CD14-positive monocyte (primary cell): ENCODE measurements around the gene SZRD1. TPM values are rescaled to one million over a fixed set of nuclear protein-coding genes. Genes with fewer than 3 reads are reported as not detected.

Source experiments
- DNase-seq, 3 donors: peaks; one replicate each; pipeline ENCODE4 v3.0.0-alpha.2; 2011 to 2022
- H2AFZ ChIP-seq: 2 replicates; pipeline ENCODE4 v1.6.0; 2012; ENCODE audit warnings: mild to moderate bottlenecking, low read depth, low read length, inconsistent platforms; ENCODE audit not compliant: insufficient read depth, poor library complexity, severe bottlenecking
- H3K27ac ChIP-seq, 2 donors: 1 replicate in 1 of 2; 2 replicates in 1 of 2; pipeline ENCODE4 v1.5.1; 2012 to 2013; ENCODE audit warnings: low read length in 2 of 2, control low read depth in 1 of 2, inconsistent platforms in 1 of 2, low read depth in 1 of 2, mild to moderate bottlenecking in 1 of 2
- H3K27me3 ChIP-seq, 2 donors: one replicate each; pipeline versions ENCODE4 v1.6.0 to v1.6.1; 2011 to 2013; ENCODE audit warnings: low read length in 2 of 2; ENCODE audit not compliant: control insufficient read depth in 2 of 2, insufficient read depth in 2 of 2
- H3K36me3 ChIP-seq, 2 donors: replicated peaks in 1 of 2; 1 replicate in 1 of 2; 2 replicates in 1 of 2; pipeline versions ENCODE4 v1.5.1 to v1.6.1; 2012 to 2013; ENCODE audit warnings: low read length in 2 of 2, control low read depth in 1 of 2, inconsistent platforms in 1 of 2, mild to moderate bottlenecking in 1 of 2; ENCODE audit not compliant: insufficient read depth in 2 of 2, control insufficient read depth in 1 of 2
- H3K4me1 ChIP-seq, 2 donors: 1 replicate in 1 of 2; 2 replicates in 1 of 2; pipeline versions ENCODE4 v1.5.1 to v1.6.1; 2012 to 2013; ENCODE audit warnings: low read length in 2 of 2, control low read depth in 1 of 2, inconsistent platforms in 1 of 2, mild to moderate bottlenecking in 1 of 2, moderate library complexity in 1 of 2; ENCODE audit not compliant: insufficient read depth in 2 of 2, control insufficient read depth in 1 of 2
- H3K4me2 ChIP-seq: replicated peaks from 2 replicates; pipeline ENCODE3; 2012; ENCODE audit warnings: low read length, moderate library complexity, mild to moderate bottlenecking; ENCODE audit not compliant: poor library complexity, severe bottlenecking; ENCODE audit errors: extremely low read depth
- H3K4me3 ChIP-seq, 3 experiments: fragments of 200-600 bp in 1 of 3; sonication (generic) in 1 of 3; replicated peaks in 1 of 3; 1 replicate in 2 of 3; 2 replicates in 1 of 3; pipeline ENCODE4 v1.5.1; 2011 to 2013; ENCODE audit warnings: low read length in 3 of 3, mild to moderate bottlenecking in 3 of 3, control low read depth in 2 of 3, low read depth in 2 of 3, inconsistent platforms in 1 of 3, moderate library complexity in 1 of 3
- H3K79me2 ChIP-seq: 2 replicates; pipeline ENCODE4 v1.6.0; 2012; ENCODE audit warnings: mild to moderate bottlenecking, control low read depth, inconsistent platforms, low read length, moderate library complexity; ENCODE audit not compliant: insufficient read depth
- H3K9ac ChIP-seq: 2 replicates; pipeline ENCODE4 v1.6.0; 2017; ENCODE audit warnings: low read length, mild to moderate bottlenecking; ENCODE audit not compliant: insufficient read depth, poor library complexity, severe bottlenecking
- H3K9me3 ChIP-seq, 2 donors: replicated peaks in 1 of 2; 1 replicate in 1 of 2; 2 replicates in 1 of 2; pipeline versions ENCODE4 v1.5.1 to v1.6.1; 2012 to 2013; ENCODE audit warnings: low read length in 2 of 2, control low read depth in 1 of 2; ENCODE audit not compliant: control insufficient read depth in 1 of 2, insufficient read depth in 1 of 2
- H4K20me1 ChIP-seq: 2 replicates; pipeline ENCODE4 v1.6.0; 2012; ENCODE audit warnings: mild to moderate bottlenecking, low read length, control low read depth, moderate library complexity; ENCODE audit not compliant: insufficient read depth
- H3K27ac Mint-ChIP-seq, 7 donors: one replicate each; pipeline ENCODE4 v1.8.0; 2020; ENCODE audit warnings: mild to moderate bottlenecking in 7 of 7, mixed read lengths in 7 of 7, moderate library complexity in 6 of 7, inconsistent platforms in 2 of 7
- H3K27me3 Mint-ChIP-seq, 3 donors: one replicate each; pipeline ENCODE4 v1.8.0; 2021 to 2022; ENCODE audit warnings: low read depth in 3 of 3, mild to moderate bottlenecking in 3 of 3, mixed read lengths in 3 of 3, moderate library complexity in 3 of 3, inconsistent platforms in 1 of 3
- H3K36me3 Mint-ChIP-seq, 2 donors: one replicate each; pipeline ENCODE4 v1.8.0; 2020; ENCODE audit warnings: mixed read lengths in 2 of 2, inconsistent platforms in 1 of 2, mild to moderate bottlenecking in 1 of 2
- H3K4me1 Mint-ChIP-seq: one replicate; pipeline ENCODE4 v1.8.0; 2020; ENCODE audit warnings: mild to moderate bottlenecking, mixed read lengths
- H3K4me3 Mint-ChIP-seq, 2 donors: one replicate each; pipeline ENCODE4 v1.8.0; 2020; ENCODE audit warnings: mild to moderate bottlenecking in 2 of 2, mixed read lengths in 2 of 2, moderate library complexity in 1 of 2
- H3K9me3 Mint-ChIP-seq, 7 donors: one replicate each; pipeline ENCODE4 v1.8.0; 2020 to 2022; ENCODE audit warnings: mixed read lengths in 7 of 7, mild to moderate bottlenecking in 6 of 7, moderate library complexity in 6 of 7, inconsistent platforms in 2 of 7
- CTCF ChIP-seq: fragments of 200-600 bp; IDR thresholded peaks from one replicate; pipeline ENCODE4 v1.8.0; 2022; ENCODE audit warnings: antibody characterized with exemption, mild to moderate bottlenecking
- WGBS: methylation state at CpG from one replicate; pipeline ENCODE4 v1.1.5; 2013; ENCODE audit warnings: missing lambda C conversion rate; ENCODE audit not compliant: insufficient coverage; 5-methylcytosine and 5-hydroxymethylcytosine counted together
- intact Hi-C, 2 donors: fragments of 100-400 bp; cut with micrococcal nuclease; formaldehyde crosslinking; loops; one replicate each; pipeline versions ENCODE4 v1.15.0 to v1.15.1; 2023
- polyA plus RNA-seq, 3 donors: library from polyadenylated mRNA; depleted of rRNA in 1 of 3; unstranded in 2 of 3; stranded (reverse) in 1 of 3; fragments of 300-500 nt in 2 of 3; fragments of >200 nt in 1 of 3; fragmentation: Illumina TruSeq in 2 of 3; gene quantifications; 1 replicate in 2 of 3; 2 replicates in 1 of 3; pipeline ENCODE4 v1.2.3, GENCODE V29; 2012 to 2021

The SZRD1 gene
- polyA plus RNA-seq, 3 donors, result 46.4 to 50.5 (median 47.2) TPM

DNA sequence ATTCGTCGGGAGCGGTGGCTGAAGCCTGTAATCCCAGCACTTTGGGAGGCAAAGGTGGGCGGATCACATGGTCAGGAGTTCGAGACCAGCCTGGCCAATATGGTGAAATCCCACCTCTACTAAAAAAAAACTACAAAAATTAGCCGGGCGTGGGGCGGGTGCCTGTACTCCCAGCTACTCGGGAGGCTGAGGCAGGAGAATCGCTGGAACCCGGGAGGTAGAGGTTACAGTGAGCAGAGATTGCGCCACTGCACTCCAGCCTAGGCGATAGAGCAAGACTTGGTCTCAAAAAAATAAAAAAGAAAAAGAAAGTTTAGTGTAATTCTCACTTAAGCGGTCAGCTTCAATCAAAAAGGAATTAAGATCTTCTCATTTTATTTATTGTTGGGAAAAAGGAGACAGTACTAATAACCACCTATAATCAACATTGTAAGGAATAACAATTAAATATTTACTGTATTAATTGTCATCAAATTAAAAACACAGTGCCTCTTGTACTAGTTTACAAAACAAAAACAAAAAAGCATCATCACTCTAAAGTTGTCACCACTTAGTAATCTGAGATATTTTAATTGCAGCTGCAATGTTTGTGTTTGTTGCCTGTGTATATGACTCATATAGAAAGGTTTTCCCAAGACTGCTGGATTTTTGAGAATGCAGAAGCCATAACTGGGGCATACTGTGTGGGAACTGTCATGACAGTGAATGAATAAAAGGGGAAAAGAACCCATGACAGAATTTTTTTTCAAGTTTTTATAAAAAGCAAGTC, 18.4 kb upstream of the SZRD1 start:
- H3K4me3 Mint-ChIP-seq, result no peak overlapping the region
- H3K27me3 Mint-ChIP-seq, result no peaks in the 10 kb centered on the region
- Histone ChIP-seq H3K27ac (peak overlapping the region in 1 of 2 donors; percentile 60), H2AFZ (no peak overlapping the region), H3K36me3 (no peaks in the 10 kb centered on the region), H3K4me1 (peaks cover 23 to 41% of the 10 kb centered on the region in 2 donors), H3K4me3 (no peak overlapping the region), H3K79me2 (peaks cover 87% of the 10 kb centered on the region), H3K4me2 (no peak overlapping the region), H3K9ac (no peak overlapping the region), H3K9me3 (no peaks in the 10 kb centered on the region), H4K20me1 (peaks cover 71% of the 10 kb centered on the region), H3K27me3 (no peaks in the 10 kb centered on the region)
- TF ChIP-seq CTCF, result no peak
- intact Hi-C loops, result no loop called here
- WGBS, result 86% methylated on average over 7 of the region's 14 CpGs
- H3K9me3 Mint-ChIP-seq, result peaks cover 0 to 2% (median 0%) of the 10 kb centered on the region in 7 donors
- H3K4me1 Mint-ChIP-seq, result peaks cover 34% of the 10 kb centered on the region
- H3K27ac Mint-ChIP-seq, result peak overlapping the region; percentile 54 to 83 (median 76)
- DNase-seq, result peak in 2 of 3 donors; percentile 64 to 87
- peaks cover 0 to 5% of the 10 kb centered on the region in 2 donors for H3K36me3 Mint-ChIP-seq

GRCh38 chr1:16349847-16350406, 17.1 kb upstream of the SZRD1 start:
- Mint-ChIP-seq H3K4me3 (no peak overlapping the region), H3K27ac (peak overlapping the region; percentile 17 to 98 (median 87)), H3K9me3 (peaks cover 0 to 2% (median 0%) of the 10 kb centered on the region in 7 donors), H3K36me3 (peaks cover 0 to 5% of the 10 kb centered on the region in 2 donors), H3K4me1 (peaks cover 34% of the 10 kb centered on the region), H3K27me3 (no peaks in the 10 kb centered on the region)
- Histone ChIP-seq H3K4me2 (no peak overlapping the region), H3K4me1 (peaks cover 23 to 41% of the 10 kb centered on the region in 2 donors), H3K36me3 (no peaks in the 10 kb centered on the region), H3K9me3 (no peaks in the 10 kb centered on the region), H4K20me1 (peaks cover 58% of the 10 kb centered on the region), H3K27ac (peak overlapping the region in 1 of 2 donors; percentile 9), H3K9ac (no peak overlapping the region), H3K4me3 (no peak overlapping the region), H2AFZ (no peak overlapping the region), H3K79me2 (peaks cover 73% of the 10 kb centered on the region), H3K27me3 (no peaks in the 10 kb centered on the region)
- DNase-seq, result peak in 1 of 3 donors; percentile 36
- WGBS, result 92% methylated on average over 2 of the region's 2 CpGs
- intact Hi-C loops, result no loop called here
- TF ChIP-seq CTCF, result no peak
